Upper lobe of right lung (tissue), 1 donor: ENCODE measurements around the gene CASK. TPM values are rescaled to one million over a fixed set of nuclear protein-coding genes. Genes with fewer than 3 reads are reported as not detected.

Experiments
- ATAC-seq: fragments of 200-7000 bp; cut with Tn5 transposase; one replicate; pipeline ENCODE4 v1.9.1; 2020; ENCODE audit warnings: mild to moderate bottlenecking, moderate library complexity
- DNase-seq: peaks from one replicate; pipeline ENCODE4 v3.0.0-alpha.2; 2020
- H3K27ac ChIP-seq: fragments of 200-600 bp; one replicate; pipeline ENCODE4 v1.8.0; 2022
- H3K27me3 ChIP-seq: fragments of 200-600 bp; one replicate; pipeline ENCODE4 v1.8.0; 2022; ENCODE audit warnings: mild to moderate bottlenecking
- H3K36me3 ChIP-seq: fragments of 200-600 bp; one replicate; pipeline ENCODE4 v1.8.0; 2022
- H3K4me1 ChIP-seq: fragments of 200-600 bp; one replicate; pipeline ENCODE4 v1.8.0; 2022
- H3K4me3 ChIP-seq: fragments of 200-600 bp; one replicate; pipeline ENCODE4 v1.8.0; 2022; ENCODE audit warnings: mild to moderate bottlenecking
- H3K9me3 ChIP-seq: fragments of 200-600 bp; one replicate; pipeline ENCODE4 v1.8.0; 2022
- intact Hi-C: fragments of 100-400 bp; cut with DNase I; formaldehyde crosslinking; loops from one replicate; pipeline ENCODE4 v1.11.0; 2022
- total RNA-seq: library from RNA; stranded (reverse); fragmentation: NEBNext Ultra II Directional; extraction: Animal tissue kit (Norgen Biotek cat#: 25700); gene quantifications from one replicate; pipeline ENCODE4 v1.2.1, GENCODE V29; 2021
- TF ChIP-seq, protein P1 (sequence below): fragments of 200-600 bp; IDR thresholded peaks from one replicate; pipeline ENCODE4 v1.8.0; 2022; ENCODE audit warnings: antibody characterized with exemption
- donor health status: DM: no; HTN: yes; CAD: no; lungs with severe emphysema.

Gene CASK
- total RNA-seq, 1 donor from 2014 or later = 60.4 TPM

DNA sequence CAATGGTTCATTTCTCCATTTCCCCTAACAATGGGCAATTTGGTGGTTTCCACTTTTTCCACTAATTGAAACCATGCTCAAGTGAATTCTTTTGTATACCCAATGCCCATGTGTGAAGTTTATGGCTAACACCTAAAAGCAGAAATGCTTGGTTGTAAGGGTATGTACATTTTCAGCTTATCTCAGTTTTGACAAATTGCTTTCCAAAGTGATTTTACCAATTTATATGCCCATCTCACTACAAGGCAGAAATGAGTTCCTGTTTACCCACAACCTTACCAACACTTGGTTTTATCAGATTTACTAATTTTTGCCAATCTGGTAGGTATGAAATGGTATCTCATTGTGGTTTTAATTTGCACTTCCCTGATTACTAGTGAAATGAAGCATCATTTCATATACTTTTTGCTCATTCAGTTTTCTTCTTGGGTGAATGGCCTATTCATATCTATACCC, 219.8 kb downstream of the CASK start:
- no peak for DNase-seq
- intact Hi-C loops = no loop called here
- Histone ChIP-seq H3K27me3 (no peaks in the 10 kb centered on the region), H3K4me3 (no peak overlapping the region), H3K4me1 (no peaks in the 10 kb centered on the region), H3K9me3 (no peaks in the 10 kb centered on the region), H3K36me3 (no peaks in the 10 kb centered on the region), H3K27ac (no peak overlapping the region)
- no peak for ATAC-seq
- TF ChIP-seq, protein P1, sequence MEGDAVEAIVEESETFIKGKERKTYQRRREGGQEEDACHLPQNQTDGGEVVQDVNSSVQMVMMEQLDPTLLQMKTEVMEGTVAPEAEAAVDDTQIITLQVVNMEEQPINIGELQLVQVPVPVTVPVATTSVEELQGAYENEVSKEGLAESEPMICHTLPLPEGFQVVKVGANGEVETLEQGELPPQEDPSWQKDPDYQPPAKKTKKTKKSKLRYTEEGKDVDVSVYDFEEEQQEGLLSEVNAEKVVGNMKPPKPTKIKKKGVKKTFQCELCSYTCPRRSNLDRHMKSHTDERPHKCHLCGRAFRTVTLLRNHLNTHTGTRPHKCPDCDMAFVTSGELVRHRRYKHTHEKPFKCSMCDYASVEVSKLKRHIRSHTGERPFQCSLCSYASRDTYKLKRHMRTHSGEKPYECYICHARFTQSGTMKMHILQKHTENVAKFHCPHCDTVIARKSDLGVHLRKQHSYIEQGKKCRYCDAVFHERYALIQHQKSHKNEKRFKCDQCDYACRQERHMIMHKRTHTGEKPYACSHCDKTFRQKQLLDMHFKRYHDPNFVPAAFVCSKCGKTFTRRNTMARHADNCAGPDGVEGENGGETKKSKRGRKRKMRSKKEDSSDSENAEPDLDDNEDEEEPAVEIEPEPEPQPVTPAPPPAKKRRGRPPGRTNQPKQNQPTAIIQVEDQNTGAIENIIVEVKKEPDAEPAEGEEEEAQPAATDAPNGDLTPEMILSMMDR = no peak

DNA sequence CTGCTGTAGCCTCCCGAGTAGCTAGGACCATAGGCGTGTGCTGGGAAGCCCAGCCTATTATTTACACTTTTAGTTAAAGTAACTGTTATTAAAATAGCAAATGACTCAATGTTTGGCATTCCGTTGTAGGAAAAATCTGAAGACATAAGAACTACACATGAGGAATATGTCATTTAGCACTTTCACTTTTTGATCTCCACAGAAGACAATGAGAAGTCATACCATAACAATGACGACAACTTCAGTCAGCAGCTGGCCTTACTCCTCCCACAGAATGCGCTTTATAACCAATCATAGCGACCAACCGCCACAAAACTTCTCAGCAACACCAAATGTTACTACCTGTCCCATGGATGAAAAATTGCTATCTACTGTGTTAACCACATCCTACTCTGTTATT, 227.9 kb downstream of the CASK start:
- no peaks in the 10 kb centered on the region for H3K9me3 ChIP-seq
- ATAC-seq = no peak
- H3K27me3 ChIP-seq = no peaks in the 10 kb centered on the region
- no peak overlapping the region for H3K4me3 ChIP-seq
- H3K4me1 ChIP-seq = no peaks in the 10 kb centered on the region
- DNase-seq = no peak
- intact Hi-C loops = no loop called here
- TF ChIP-seq, protein P1 = no peak
- no peaks in the 10 kb centered on the region for H3K36me3 ChIP-seq
- no peak overlapping the region for H3K27ac ChIP-seq

DNA sequence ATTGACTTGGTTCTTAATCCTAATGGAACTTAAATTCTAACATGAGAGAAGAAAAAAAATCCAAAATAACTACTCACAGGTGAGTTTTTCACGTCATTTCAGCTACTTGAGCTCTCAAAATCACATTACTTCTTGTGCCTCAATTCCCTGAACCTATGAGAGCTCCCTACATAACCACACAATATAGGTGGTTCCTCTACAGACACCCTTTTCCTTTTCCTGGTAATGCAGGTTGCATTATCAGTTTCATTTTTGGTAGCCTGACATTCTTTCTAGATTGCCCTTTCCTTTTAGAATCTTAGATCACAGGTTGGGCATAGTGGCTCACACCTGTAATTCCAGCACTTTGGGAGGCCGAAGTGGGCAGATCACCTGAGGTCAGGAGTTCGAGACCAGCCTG, 230.3 kb downstream of the CASK start:
- Histone ChIP-seq H3K9me3 (no peaks in the 10 kb centered on the region), H3K4me3 (no peak overlapping the region), H3K4me1 (no peaks in the 10 kb centered on the region), H3K27ac (no peak overlapping the region), H3K36me3 (no peaks in the 10 kb centered on the region), H3K27me3 (no peaks in the 10 kb centered on the region)
- TF ChIP-seq, protein P1 = no peak
- intact Hi-C loops = no loop called here
- DNase-seq (no peak), ATAC-seq (no peak)

DNA sequence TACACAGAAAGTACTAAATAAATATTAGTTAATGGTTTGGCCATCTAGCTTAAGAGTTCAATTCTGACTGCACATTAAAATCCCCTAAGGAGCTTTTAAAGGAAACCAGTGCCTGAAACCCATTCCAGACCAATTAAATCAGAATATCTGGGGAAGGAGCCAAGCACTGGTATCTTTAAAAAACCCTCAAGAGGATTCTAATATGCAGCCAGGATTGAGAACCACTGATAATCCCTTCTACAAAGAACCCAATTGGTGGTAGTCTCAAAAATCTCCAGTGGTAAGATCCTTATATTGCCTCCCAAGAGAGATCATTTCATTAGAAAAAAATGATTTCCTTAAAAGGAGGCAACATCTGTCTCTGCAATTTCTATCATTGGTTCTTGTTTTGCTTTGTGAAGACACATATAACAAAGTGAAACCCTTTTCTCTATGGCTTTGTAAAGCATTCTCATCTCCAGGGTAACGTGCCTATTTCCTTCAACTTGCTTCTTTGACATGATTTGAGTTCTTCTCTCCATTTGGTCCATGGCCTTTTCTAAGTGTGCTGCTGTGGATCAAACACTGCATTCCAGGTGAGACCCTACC, 231.1 kb downstream of the CASK start:
- no peaks in the 10 kb centered on the region for H3K9me3 ChIP-seq
- no peaks in the 10 kb centered on the region for H3K4me1 ChIP-seq
- H3K36me3 ChIP-seq = no peaks in the 10 kb centered on the region
- no peak overlapping the region for H3K4me3 ChIP-seq
- H3K27me3 ChIP-seq = no peaks in the 10 kb centered on the region
- ATAC-seq (no peak), DNase-seq (no peak)
- intact Hi-C loops = no loop called here
- TF ChIP-seq, protein P1 = no peak
- no peak overlapping the region for H3K27ac ChIP-seq

DNA sequence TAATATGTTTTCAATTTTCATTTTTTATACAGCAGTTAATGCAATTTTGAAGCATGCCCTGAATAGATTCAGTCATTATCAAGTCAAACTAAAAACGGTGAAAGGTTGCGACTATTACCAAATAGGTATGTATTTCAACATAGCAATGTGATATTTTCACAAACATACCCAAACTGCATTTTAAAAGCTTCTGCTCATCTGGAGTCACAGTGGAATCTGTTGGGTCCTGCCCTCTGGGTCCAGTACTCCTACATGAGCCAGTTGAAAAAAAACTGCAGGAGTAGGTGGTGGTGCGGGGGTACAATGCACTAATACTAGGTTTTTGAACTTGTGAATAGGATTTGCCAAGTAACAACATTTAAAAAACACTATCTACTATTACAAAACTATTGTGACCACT, 233.6 kb downstream of the CASK start:
- TF ChIP-seq, protein P1 = no peak
- intact Hi-C loops = no loop called here
- peak overlapping the region; percentile 51 for H3K27ac ChIP-seq
- peak overlapping the region; percentile 28 for H3K4me3 ChIP-seq
- H3K4me1 ChIP-seq = no peaks in the 10 kb centered on the region
- no peak for ATAC-seq
- H3K9me3 ChIP-seq = no peaks in the 10 kb centered on the region
- no peak for DNase-seq
- no peaks in the 10 kb centered on the region for H3K36me3 ChIP-seq
- H3K27me3 ChIP-seq = no peaks in the 10 kb centered on the region

DNA sequence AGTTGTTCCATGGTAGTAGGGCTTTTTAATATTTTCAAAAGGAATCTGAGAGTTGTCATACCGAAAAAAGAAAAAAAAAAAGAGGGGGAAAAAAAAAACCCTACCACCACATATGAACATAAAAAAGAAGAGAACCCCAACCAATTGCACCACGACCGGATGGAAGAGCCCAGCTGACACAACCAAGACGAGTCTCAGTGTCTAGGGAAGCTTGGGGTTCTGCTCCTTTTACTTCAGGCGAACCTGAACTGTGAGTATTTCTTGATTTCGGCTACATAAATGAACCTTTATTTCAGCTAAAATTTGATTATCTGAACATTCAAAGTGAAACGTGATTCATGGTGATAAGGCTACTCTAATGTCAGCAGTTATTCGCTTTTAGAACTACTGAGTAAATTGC, 234.5 kb downstream of the CASK start, which contains the start of gene GPR34:
GPR34 (plus strand) TSS at position 139 of the 400 bp plus-strand sequence. CDS start 6,661 bp downstream, outside the sequence.
- Histone ChIP-seq H3K4me3 (peak within 1 kb of the TSS; percentile 28), H3K36me3 (no peaks in the 10 kb centered on the region), H3K9me3 (no peaks in the 10 kb centered on the region), H3K27me3 (no peaks in the 10 kb centered on the region), H3K4me1 (no peaks in the 10 kb centered on the region), H3K27ac (peak within 1 kb of the TSS; percentile 51)
- DNase-seq (no peak), ATAC-seq (no peak)
- TF ChIP-seq, protein P1 = no peak
- intact Hi-C loops = no loop called here
